Activated naive CD4-positive, alpha-beta T cell treated with Interleukin-2 at 50 U/mL for 16 hours (primary cell): ENCODE results near the gene RNF187.

ENCODE experiments used
- DNase-seq: peaks from one replicate; pipeline ENCODE4 v3.0.0-alpha.2; 2020

Gene RNF187

DNA sequence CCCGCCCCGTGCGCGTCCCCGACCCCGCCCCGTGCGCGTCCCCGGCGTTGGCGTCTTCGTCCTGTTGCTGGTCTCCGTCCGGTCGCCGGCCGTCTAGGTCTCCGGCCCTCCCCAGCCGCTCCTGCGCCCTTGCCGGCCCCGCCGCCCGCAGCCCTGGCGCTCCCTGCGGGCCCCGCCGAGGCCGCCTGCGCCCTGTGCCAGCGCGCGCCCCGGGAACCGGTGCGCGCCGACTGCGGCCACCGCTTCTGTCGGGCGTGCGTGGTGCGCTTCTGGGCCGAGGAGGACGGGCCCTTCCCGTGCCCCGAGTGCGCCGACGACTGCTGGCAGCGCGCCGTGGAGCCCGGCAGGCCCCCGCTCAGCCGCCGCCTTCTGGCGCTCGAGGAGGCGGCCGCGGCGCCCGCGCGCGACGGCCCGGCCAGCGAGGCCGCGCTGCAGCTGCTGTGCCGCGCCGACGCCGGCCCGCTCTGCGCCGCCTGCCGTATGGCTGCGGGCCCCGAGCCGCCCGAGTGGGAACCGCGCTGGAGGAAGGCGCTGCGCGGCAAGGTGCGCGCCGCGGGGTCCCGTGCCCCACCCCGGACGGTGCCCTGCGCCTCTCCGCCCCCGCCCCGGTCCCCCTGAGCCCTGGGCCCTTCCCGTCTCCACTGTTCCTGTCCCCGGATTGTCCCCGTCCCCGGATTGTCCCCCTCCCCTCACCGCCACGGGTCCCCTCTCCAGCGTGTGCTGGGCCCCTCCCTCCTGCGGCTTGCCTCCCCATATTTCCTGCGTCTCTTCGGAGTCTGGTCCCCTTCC is at the start of gene RNF187:
Gene RNF187, plus strand, starts transcription at position 47 of the 789 bp plus-strand sequence.
- peak; percentile 87 for DNase-seq

DNA sequence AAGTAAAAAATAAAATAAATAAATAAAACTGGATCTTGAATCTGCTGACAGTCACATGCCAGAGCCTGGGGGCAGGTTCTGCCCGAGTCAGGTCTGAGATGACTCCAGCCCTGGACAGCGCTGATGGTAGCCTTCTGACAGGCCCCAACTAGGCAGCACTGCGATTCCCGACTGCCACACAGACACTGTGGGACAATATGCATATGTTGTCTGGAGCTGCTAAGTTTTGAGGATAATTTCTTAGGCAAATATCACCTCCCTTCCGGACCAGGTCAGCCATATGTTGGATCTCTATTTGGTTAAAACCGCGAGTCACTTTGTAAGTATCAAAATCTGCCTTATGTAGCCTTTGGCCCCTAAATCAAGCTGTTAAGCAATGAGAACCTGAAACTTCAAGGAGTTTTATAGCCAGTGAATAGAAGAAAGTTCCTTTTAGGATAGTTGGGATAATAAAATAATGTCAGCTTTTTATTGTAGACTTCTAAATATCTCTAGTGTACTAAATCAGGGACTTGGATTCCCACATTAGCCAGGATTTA is 49.7 kb upstream of the RNF187 start:
- no peak for DNase-seq

DNA sequence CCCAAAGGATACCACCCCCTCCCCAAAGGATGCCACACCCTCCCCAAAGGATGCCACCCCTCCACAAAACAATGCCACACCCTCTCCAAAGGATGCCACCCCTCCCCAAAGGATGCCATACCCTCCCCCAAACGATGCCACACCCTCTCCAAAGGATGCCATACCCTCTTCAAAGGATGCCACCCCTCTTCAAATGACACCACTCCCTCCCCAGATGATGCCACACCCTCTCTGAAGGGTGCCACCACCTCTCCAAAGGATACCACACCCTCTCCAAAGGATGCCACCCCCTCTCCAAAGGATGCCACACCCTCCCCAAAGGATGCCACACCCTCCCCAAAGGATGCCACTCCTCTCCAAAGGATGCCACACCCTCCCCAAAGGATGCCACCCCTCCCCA is 48.9 kb upstream of the RNF187 start:
- no peak for DNase-seq

DNA sequence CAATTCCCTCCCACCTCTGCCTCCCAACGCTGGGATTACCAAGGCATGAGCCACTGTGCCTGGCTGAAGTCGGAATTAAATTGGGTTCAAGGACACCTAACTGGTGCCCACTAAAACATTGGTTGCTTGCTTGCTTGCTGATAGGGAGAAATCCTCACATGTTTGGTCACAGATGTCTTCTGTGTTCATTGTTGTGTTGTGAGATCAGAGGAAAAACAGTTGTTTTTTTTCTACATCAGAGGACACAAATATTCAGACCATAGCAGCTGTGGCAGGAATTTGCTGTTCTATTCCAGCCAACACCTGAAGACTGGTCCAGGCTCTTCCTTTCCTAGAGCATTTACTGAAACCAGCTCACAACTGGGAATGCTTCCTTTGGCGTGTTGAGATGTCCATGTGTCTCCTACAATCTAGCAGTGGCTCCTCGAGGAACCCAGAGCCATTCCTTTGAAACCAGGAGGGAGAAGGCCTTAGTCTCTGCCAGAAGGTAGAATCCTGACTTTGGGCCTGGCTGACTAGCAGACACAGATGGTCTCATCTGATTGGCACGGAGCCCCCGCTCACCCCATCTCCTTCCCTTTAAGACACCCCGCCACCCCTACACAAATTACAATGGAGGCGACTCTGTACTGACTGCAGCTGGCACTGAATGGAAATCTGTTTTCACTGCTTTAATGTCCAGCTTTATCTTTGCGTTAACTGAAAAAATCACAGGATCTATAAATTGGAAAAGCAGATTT is 46.3 kb upstream of the RNF187 start:
- DNase-seq, result no peak

DNA sequence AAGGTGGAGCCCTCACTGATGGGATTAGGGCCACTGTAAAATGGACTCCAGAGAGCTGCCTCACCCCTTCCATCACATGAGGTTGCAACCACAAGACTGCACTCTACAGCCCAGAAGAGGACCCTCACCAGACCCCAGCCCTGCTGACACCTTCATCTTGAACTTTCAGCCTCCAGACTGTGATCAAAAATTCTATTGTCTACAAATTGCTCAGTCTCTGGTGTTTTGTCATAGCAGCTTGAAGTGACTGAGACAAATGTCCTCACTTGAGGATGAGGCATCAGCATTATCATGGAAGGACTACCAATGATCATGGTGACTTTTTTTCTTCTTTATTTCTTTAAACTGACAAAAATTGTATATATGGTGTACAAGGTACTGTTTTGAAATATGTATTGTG is 43.8 kb upstream of the RNF187 start:
- no peak for DNase-seq

DNA sequence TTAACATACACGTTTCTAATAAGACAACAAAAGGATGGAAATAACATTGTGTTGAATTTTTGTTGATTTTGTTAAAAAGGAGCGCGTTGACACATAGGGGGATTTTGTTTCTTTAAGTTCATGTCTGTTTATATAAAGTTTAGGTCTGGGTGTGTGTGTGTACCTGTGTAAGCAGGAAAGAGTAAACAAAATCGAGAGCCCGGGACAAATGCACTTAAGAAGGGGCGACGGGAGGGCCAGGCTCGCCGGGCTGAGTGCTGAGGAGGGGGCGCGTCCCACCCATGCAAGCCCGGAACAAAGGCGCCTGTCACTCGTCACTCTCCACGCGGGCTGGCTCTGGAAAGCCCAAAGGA is 41.7 kb upstream of the RNF187 start:
- DNase-seq, result no peak

DNA sequence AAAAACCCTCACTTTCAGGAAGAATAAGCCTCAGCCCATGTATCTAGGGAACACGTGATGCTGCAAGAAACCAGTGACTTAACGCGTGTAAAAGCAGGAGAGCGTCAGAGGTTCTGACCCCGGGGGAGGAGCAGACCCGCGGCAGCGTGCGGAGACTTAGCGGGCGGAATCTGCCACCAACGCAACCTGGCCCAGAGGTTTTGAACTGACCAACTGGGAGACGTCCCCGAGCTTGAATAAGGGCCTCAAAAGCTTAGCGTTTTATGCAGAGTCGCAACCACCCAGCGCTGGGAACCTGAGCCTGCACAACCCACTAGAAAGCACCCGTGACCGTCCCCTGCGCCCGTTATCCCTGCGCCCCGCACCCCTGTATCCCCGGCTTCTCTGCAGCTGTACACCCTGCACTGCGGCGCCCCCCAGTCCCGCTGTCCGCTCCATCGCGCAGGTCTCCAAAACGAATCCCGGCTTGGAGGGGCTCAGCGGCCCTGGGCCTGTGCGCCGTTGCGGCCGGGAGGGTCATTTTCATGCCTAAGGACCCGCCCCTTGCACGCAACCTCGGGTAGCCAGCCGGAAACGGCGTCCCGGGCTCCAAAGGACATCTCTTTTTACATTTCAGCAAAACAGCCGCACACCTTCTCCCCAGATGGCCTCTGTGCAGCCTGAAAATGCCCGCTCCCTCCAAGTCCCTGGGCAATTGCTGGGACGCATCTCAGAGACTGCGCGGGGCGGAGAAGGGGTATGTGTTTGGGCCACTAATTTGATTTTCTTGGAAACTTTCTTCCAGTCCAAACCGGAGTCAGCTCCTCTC is 41.1 kb upstream of the RNF187 start:
- peak; percentile 31 for DNase-seq

DNA sequence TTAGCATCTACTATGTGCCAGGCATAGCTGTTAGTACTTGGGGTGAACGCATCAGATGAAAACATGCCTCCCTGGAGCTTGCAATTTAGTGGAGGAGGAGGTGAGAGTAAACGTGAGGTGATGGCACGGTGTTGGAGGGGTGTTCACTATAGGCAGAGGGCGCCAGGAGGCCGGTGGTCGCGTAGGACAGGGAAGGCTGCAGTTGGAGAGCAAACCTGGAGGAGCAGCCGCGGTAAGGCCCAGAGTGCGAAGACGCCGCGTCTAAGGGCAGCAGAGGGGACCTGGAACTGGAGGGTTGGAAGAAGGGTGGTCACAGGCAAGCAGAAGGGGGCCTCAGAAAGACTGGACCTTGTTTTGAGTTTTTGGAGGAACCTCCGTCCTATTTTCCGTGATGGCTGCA is 40.3 kb upstream of the RNF187 start:
- DNase-seq, result no peak

DNA sequence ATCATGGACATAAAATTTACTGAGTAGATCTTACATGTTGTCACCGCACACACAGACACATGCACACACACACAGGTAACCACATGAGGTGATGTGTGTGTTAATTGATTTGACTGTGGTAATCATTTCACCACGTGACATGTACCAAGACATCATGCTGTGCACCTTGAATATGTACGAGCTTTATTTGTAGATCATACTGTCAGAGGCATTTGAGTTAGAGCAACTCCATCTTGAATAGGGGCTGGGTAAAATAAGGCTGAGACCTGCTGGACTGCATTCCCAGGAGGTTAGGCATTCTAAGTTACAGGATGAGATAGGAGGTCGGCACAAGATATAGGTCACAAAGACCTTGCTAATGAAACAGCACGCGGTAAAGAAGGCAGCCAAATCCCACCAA is 38.8 kb upstream of the RNF187 start:
- no peak for DNase-seq

DNA sequence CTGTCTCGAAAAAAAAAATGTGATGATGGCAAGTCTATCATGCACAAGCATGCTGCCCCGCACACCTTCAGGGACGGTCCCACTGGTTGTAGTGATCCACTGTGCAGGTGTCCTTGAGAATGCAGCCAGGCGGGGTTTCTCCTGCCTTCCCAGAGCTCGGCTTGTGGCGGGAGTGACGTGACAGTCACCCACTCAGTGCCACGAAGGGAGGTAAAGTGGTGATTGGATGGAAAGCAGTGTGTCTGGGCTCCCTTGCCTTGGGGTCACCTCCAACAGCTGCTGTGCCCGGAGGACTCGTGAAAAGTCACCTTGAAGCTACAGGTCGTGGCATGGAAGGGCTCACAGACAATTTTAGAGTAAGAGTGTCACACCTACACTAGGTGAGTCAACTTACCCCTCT is 37.0 kb upstream of the RNF187 start:
- DNase-seq, result no peak

DNA sequence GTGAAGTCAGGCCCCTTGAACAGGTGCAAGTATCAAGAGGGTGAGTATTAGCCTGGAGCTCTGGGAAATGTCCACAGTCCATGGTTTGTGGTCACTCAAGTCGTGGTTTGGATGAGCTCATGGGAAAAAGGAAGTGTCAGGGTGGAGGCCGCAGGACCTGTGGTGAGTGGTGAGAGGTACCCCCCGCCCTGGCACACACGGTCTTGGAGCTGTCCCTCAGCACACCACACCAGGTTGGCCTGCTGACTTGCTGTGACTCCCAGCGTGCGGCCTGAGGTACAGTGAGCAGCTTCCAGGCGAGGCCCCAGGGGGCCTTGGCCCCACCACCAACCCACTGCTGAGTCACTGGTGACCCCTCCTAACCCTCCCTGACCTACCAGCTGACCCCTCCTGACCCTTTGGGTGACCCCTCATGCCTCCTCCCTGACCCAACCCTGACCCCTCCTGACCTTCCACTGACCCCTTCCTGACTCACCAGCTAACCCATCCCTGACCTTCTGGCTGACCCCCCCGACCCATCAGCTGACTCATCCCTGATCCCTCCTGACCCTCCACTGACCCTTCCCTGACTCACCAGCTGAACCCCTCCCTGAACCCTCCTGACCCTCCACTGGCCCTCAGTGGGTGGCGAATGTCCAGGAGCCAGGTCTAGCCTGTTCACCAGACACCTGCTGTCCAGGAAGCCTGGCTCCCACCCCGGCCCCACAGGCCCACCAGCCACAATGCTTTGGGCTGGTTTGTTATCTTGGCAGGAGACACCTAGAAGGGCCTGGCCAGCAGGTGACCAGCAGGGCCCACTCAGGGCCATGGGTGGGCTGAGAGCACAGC is 34.8 kb upstream of the RNF187 start:
- no peak for DNase-seq

DNA sequence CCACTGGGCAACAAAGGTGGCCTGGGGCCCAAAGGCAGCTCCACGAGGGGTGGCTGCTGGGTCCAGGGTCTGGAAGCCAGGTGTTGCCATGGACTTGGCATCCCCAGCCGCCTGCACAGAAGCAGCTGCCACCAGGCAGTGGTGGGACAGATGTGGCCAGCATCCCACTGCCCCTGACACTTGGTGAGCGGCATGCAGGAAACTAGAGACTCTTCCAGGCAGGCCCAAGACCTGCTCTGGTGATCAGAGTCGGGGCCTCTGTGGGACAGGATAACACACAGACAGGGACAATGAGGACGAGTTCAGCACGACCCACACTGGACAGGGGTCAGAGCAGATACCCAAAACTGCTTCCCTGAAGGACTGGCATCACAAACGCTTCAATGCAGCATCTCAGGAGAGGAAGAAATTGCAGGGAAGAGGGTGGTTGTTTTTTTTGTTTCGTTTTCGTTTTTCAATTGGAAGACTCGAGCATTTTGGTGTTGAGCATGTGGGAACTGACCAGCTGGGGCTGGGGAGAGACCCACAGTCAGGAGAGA is 34.1 kb upstream of the RNF187 start:
- DNase-seq, result no peak

DNA sequence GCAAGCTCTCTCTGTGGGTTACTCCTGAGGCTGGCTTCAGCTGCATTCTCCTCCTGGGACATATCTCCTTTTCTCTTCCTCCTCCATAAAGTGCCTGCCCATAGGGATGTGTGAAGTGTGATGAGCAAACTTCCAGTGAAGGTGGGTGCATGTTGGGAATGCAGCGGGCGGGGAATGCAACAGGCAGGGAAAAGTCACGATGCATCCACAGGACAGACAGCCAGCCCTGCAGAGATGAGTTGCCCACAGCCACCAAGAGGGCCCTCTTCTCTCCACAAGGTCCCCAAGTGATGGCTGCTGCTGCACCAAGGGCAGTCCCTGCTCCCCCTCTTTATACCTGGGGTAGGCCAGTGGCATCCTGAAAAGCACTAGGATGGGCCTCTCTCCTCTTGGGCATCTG is 33.6 kb upstream of the RNF187 start:
- DNase-seq, result no peak

DNA sequence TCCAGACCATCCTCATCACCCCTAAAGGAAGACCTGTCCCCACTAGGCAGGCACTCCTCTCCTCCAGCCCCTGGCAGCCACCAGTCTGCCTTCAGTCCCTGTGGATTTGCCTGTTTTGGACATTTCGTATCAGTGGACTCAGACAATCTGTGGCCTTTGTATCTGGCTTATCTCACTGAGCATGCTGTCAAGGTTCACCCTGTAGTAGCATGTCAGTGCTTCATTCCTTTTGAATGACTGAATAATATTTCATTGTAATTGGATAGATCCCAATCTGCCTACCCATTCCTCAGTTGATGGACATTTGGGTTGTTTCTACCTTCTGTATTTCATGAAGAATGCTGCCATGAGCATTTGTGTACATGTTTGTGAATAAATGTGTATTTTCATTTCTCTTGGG is 32.9 kb upstream of the RNF187 start:
- no peak for DNase-seq

DNA sequence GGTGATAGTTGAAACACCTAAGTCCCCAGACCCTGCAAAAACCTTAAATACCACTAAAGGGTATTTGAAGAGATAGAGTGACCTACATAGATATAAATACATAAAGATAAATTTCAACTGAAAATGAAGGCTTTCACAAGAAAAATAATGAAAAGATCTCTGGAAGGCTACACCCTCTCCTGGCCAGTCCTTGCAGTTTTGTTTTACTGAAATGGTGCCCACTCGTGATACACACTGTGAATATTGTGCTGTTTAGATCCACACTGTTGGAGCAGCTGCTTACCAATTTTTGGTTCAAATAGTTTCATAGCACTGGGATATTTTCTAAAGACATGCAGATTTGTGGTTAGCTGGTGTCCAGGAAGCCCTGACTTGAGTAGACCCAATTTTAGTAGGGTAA is 31.5 kb upstream of the RNF187 start:
- no peak for DNase-seq

DNA sequence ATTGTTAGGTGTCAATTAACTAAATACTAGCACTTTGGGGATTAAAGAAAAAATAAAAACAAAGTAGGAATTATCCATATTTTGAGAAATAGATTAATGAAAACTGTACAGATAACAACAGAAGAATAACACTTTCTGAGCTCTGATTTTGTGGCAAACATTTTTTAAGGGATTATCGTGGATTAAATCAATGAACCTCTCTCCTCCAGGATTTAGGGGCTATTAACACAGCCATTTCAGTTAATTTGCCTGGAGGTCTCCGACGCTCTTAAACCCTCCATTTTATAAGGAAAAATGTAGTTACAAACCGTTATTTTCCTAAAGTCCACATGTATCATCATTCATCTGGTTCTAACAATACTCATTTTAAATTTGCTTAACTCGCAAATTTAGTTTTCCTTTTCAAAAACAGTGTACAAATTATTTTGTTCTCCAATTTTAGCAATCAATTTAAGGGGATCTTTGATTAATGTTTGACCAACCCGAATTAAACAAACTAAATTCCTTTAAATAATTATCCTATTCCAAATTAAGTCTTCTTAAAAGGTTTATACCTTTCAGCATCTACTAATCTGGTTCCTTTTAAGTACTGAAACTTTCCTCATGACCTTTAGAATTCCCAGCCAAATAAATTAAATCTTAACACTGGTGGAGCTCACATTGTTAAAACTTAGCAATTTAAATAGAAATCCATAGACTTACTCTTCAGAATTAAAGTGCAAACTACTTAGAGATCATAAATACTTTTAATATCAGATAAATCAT is 30.7 kb upstream of the RNF187 start:
- no peak for DNase-seq

DNA sequence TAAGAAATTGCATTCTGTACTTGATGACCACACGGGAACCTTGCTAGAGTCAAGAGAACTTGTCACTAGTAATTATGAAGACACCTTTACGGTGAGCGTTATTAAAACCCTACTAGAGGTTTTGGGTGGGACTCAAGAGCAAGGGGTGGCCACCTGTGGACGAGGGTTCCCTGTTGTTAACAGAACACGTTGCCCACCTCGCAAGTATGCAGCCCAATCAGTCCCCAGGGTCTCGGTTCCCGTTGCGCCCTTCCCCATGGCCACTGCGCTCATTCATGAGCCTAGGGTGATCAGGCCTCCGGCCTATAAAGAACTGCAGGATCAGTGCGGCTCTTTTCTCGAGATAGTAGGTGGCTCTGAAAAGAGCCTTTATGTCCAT is 30.2 kb upstream of the RNF187 start:
- no peak for DNase-seq

DNA sequence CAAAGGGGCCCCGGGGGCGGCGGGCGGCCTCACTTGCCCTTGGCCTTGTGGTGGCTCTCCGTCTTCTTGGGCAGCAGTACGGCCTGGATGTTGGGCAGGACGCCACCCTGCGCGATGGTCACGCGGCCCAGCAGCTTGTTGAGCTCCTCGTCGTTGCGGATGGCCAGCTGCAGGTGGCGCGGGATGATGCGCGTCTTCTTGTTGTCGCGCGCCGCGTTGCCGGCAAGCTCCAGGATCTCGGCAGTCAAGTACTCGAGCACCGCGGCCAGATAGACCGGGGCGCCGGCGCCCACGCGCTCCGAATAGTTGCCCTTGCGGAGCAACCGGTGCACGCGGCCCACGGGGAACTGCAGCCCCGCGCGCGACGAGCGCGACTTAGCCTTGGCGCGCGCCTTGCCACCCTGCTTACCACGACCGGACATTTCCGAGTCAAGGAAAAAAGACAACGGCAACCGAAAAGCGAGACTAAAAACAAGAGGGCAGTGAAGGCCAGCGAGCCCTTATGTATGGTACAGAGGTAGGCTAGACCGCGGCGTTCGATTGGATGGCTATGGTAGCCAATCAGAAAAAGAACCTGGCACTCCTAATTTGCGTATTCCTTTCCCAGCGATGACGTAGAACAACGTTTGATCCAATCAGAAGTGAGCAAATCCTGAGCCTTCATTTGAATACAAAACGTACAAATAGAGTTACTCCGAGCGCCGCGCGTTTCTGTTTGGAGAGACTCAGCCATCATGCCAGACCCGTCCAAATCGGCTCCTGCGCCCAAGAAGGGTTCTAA is 29.6 kb upstream of the RNF187 start:
- DNase-seq, result peak; percentile 84

DNA sequence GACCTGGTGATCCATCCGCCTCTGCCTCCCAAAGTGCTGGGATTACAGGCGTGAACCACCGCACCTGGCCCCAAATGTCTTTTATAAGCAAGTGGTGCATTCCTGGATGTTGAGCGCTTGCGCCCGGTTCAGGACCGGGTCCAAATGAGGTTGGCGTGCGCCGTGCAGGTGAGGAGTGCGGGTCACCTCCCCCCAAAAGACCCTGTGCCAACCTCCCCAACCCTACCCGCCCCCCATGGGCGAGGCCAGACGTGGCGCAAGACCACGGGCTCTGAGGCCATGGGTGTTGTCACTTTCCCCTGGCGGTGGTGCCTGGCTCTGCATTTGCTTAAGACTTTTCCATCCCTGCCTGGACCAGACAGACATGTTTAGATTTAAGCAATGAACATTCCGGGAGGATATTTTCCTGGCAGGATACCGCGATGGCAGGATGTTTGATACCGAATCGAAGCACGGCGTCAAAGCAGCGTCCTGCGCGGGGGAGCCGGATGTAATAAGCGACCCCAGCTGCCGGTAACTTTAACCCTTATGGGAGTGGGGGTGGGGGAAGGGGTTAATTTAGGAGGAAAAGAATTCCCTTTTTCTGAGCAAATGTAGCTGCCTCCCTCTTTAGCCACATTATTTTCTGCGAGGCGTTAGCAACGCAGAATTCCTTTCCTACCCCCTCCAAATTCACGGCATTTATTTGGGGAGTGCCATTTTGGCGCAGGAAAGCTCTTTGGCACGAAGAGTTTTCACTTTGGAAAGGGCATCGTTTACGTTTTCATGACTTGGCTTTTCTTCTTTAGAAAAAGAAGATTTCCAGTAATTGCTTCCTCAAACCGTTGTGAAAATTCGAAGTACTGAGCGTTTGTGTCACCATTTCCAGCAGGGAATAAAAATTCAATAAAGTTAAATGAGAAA is 27.8 kb upstream of the RNF187 start:
- DNase-seq, result peak; percentile 64

DNA sequence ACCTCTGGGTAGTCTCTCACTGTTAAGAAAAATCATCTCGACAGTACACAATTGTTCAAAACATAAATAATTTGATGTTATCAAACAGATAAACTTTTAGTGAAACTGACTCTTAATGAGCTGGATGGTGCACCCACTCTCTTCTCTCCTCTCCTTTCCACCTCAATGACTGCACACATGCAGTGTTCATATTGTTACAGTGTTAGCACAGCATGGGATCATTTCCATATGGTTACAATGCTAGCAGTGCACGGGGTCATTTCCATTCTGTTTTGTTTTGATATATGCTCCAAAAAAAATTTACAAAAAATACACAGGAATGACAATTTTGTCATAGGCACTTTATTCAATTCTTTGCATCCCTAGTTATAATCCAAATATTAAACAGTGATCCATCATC is 26.4 kb upstream of the RNF187 start:
- DNase-seq, result no peak
